Measurements from ENCODE around the gene CASK. TPM values are rescaled to one million over a fixed set of nuclear protein-coding genes. Genes with fewer than 3 reads are reported as not detected.
A peak's percentile ranks its signal among the peaks of the same experiment; 100 is the strongest.

The CASK gene
- total and polyA plus RNA-seq, 8 donors: 4.7 to 42.5 (median 22.9) TPM

DNA sequence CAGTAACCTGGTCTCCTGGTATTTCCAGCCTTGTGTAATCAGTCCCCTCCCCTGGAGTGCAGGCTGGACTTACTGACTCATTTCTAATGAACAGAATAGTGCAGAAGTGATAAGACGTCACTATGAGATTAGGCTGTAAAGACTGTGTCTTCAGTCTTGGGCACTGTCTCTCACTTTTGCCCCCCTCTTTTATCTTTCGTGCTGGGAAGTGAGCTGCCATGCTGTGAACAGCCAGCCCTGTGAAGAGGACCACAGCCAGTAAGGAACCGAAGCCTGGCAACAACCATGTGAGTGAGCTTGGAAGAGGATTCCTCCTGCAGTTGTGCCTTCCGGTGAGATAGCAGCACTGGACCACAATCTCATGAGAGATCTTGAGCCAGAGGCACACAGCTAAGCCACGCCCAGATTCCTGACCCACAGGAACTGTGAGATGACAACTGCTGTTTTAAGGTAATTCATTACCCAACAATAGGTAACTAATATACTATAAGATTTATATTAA is 302.1 kb downstream of the CASK start:
- Histone ChIP-seq H3K36me3 (peaks cover 0 to 2% (median 0%) of the 10 kb centered on the region in 3 donors), H3K27me3 (no peaks in the 10 kb centered on the region), H3K4me1 (no peaks in the 10 kb centered on the region), H3K27ac (no peak overlapping the region), H3K4me3 (no peak overlapping the region), H3K9me3 (no peaks in the 10 kb centered on the region)
- ATAC-seq (peak in 1 of 4 donors; percentile 24), FAIRE-seq (no peak), DNase-seq (peak in 1 of 6 donors; percentile 10)
- intact Hi-C loops (cut with DNase I): no loop called here
- TF ChIP-seq, protein P1, sequence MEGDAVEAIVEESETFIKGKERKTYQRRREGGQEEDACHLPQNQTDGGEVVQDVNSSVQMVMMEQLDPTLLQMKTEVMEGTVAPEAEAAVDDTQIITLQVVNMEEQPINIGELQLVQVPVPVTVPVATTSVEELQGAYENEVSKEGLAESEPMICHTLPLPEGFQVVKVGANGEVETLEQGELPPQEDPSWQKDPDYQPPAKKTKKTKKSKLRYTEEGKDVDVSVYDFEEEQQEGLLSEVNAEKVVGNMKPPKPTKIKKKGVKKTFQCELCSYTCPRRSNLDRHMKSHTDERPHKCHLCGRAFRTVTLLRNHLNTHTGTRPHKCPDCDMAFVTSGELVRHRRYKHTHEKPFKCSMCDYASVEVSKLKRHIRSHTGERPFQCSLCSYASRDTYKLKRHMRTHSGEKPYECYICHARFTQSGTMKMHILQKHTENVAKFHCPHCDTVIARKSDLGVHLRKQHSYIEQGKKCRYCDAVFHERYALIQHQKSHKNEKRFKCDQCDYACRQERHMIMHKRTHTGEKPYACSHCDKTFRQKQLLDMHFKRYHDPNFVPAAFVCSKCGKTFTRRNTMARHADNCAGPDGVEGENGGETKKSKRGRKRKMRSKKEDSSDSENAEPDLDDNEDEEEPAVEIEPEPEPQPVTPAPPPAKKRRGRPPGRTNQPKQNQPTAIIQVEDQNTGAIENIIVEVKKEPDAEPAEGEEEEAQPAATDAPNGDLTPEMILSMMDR (IDR thresholded peaks at IDR 0.05): no peak
- WGBS, 2 donors: 51 to 67% methylated on average over 5 of the region's 5 CpGs

DNA sequence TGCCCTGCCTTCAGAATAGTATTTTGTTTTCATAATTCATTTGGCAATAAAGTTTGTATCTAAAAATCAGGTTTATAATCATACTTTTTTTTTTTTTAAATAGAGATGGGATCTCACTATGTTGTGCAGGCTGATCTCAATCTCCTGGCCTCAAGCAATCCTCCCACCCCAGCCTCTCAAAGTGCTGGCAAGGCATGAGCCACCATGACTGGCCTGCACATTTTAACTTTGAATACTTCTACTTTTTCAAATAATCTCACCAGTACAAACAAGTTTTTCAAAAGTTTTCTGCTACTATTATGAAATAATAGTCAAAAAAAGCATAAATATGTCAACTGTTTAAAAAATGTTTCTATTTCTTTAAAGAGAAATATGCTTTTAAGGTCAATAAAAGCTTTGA is 304.1 kb downstream of the CASK start:
- H3K27me3 ChIP-seq: no peaks in the 10 kb centered on the region
- H3K27ac ChIP-seq: no peak overlapping the region
- intact Hi-C loops (cut with DNase I): no loop called here
- H3K4me1 ChIP-seq: no peaks in the 10 kb centered on the region
- H3K9me3 ChIP-seq: no peaks in the 10 kb centered on the region
- H3K4me3 ChIP-seq: no peak overlapping the region
- TF ChIP-seq, protein P1 (IDR thresholded peaks at IDR 0.05): no peak
- H3K36me3 ChIP-seq: no peaks in the 10 kb centered on the region
- DNase-seq: no peak
- FAIRE-seq: no peak
- ATAC-seq: no peak

DNA sequence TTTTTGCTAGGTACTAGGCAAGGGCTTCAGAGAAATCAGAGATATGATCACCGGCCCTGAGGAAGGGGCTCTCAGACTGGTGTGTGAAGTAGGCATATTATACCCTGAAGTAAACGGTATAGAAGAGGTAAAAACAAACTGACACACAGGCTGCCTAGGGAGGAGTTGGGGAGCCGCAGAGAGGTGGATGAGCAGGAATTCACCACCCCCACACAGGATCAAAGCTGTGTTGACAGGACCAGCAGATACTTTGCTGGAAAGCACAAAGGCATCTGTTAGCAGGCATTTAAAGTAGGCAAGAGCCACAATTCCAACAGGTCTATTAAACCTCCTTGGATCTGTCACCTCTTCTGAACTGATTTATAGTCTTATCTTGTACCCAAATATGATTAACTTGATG is 306.4 kb downstream of the CASK start:
- no peak for FAIRE-seq
- no peak for ATAC-seq
- Histone ChIP-seq H3K36me3 (no peaks in the 10 kb centered on the region), H3K4me3 (no peak overlapping the region), H3K27me3 (no peaks in the 10 kb centered on the region), H3K27ac (no peak overlapping the region), H3K4me1 (no peaks in the 10 kb centered on the region), H3K9me3 (no peaks in the 10 kb centered on the region)
- WGBS, 2 donors: 77 to 96% methylated on average over 3 of the region's 3 CpGs
- TF ChIP-seq, protein P1 (IDR thresholded peaks at IDR 0.05): no peak
- intact Hi-C loops (cut with DNase I): no loop called here
- DNase-seq: no peak

DNA sequence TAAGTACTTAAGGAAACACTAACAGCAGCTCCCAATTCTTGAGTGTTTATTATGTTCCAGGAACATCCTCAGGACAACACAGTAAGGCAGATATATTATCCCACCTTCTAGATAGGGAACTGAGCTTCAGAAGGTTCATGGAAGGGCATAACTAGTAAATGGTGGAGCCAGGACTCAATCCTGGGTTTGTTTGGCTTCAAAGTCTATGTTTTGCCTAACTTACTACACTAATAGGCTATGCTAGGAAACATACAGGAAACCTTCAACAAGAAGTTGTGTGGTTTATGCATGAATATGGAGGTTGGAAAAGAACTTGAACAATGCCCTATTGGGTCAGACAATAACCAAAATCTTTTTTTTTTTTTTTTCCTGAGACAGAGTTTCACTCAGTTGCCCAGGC is 307.1 kb downstream of the CASK start:
- ATAC-seq (no peak), DNase-seq (no peak), FAIRE-seq (no peak)
- Histone ChIP-seq H3K4me1 (no peaks in the 10 kb centered on the region), H3K36me3 (no peaks in the 10 kb centered on the region), H3K4me3 (no peak overlapping the region), H3K9me3 (no peaks in the 10 kb centered on the region), H3K27me3 (no peaks in the 10 kb centered on the region), H3K27ac (no peak overlapping the region)
- intact Hi-C loops (cut with DNase I): no loop called here
- TF ChIP-seq, protein P1 (IDR thresholded peaks at IDR 0.05): no peak

DNA sequence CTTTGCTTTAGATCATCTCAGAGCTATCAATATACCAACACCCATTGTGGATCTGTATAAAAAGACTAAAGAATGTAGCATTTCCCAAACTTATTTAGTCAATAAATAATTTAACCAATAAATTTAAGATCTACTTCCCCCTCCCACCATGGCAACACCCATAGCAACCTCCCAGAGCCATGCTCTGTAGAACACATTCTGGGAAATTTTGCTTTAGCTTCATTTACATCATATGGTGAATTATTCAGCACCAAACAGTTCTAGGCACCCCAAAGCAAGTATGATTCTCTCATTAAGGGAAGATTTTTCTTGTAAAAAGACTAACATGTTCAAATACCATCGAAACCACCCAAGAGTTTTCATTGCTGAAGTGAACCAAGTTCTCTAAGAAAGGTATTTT is 315.1 kb downstream of the CASK start:
- TF ChIP-seq, protein P1 (IDR thresholded peaks at IDR 0.05): no peak

More for the DNA sequence above, 315.1 kb downstream of the CASK start:
- DNase-seq: no peak
- no peaks in the 10 kb centered on the region for H3K9me3 ChIP-seq
- no peak for ATAC-seq
- intact Hi-C loops (cut with DNase I): no loop called here
- no peak overlapping the region for H3K4me3 ChIP-seq
- no peaks in the 10 kb centered on the region for H3K4me1 ChIP-seq
- no peak overlapping the region for H3K27ac ChIP-seq
- H3K27me3 ChIP-seq: no peaks in the 10 kb centered on the region
- no peaks in the 10 kb centered on the region for H3K36me3 ChIP-seq
- FAIRE-seq: no peak
- WGBS, 2 donors: 79 to 93% methylated on average over 1 of the region's 1 CpG
